WTC11 (cell line): Measurements from ENCODE around the gene CIC. TPM values are rescaled to one million over a fixed set of nuclear protein-coding genes. Genes with fewer than 3 reads are reported as not detected.
"Not testable (repeated sequence)": the region's sequence is repeated elsewhere in the genome, so short reads cannot be mapped to it uniquely, and the experiment has no call there.

ENCODE experiments used
- ATAC-seq: fragments of 200-7000 bp; cut with Tn5 transposase; 2 replicates; pipeline ENCODE4 v1.10.0; 2021; ENCODE audit warnings: mild to moderate bottlenecking, moderate library complexity
- CTCF ChIA-PET: fragments of 300-600 bp; sonication (Branson Sonifier 250); formaldehyde crosslinking; loops from one replicate; lab custom pipeline; 2021; ENCODE audit warnings: antibody characterized with exemption; lab: Charles Lee
- POLR2A ChIA-PET: fragments of 350-600 bp; sonication (Branson Sonifier 250); formaldehyde crosslinking; loops from one replicate; lab custom pipeline; 2021; ENCODE audit warnings: antibody characterized with exemption; lab: Charles Lee
- DNase-seq: peaks from one replicate; pipeline ENCODE4 v3.0.0; 2021; ENCODE audit warnings: low spot score
- H3K27ac Mint-ChIP-seq: 2 replicates; pipeline ENCODE4 v1.8.0; 2021; ENCODE audit warnings: mixed read lengths
- H3K27me3 Mint-ChIP-seq: 2 replicates; pipeline ENCODE4 v1.8.0; 2021; ENCODE audit warnings: low read depth, mild to moderate bottlenecking, moderate library complexity, mixed read lengths
- H3K36me3 Mint-ChIP-seq: 2 replicates; pipeline ENCODE4 v1.8.0; 2021; ENCODE audit warnings: mixed read lengths
- H3K4me1 Mint-ChIP-seq: 2 replicates; pipeline ENCODE4 v1.8.0; 2022; ENCODE audit warnings: mixed read lengths
- H3K4me3 Mint-ChIP-seq: 2 replicates; pipeline ENCODE4 v1.8.0; 2021; ENCODE audit warnings: mild to moderate bottlenecking, moderate library complexity, mixed read lengths
- H3K9me3 Mint-ChIP-seq: 2 replicates; pipeline ENCODE4 v1.8.0; 2021; ENCODE audit warnings: mixed read lengths
- ESRRA ChIP-seq: sonication (generic); formaldehyde crosslinking; IDR thresholded peaks from 2 replicates; pipeline ENCODE4 v1.8.1; 2022; ENCODE audit warnings: mild to moderate bottlenecking, missing genetic modification reagents, borderline replicate concordance
- NFYB ChIP-seq: sonication (generic); formaldehyde crosslinking; conservative IDR thresholded peaks from 2 replicates; pipeline ENCODE4 v1.8.0; 2022; ENCODE audit warnings: low read depth, missing genetic modification reagents
- SMAD3 ChIP-seq: sonication (generic); formaldehyde crosslinking; IDR thresholded peaks from 2 replicates; pipeline ENCODE4 v1.8.0; 2022; ENCODE audit warnings: missing genetic modification reagents, mild to moderate bottlenecking, borderline replicate concordance
- SOX15 ChIP-seq: fragments of 250-450 bp; sonication (Bioruptor Pico); IDR thresholded peaks from 2 replicates; pipeline ENCODE4 v1.9.0; 2021; ENCODE audit warnings: mild to moderate bottlenecking
- TEAD1 ChIP-seq: sonication (generic); formaldehyde crosslinking; IDR thresholded peaks from 2 replicates; pipeline ENCODE4 v1.8.0; 2022; ENCODE audit warnings: mild to moderate bottlenecking, missing genetic modification reagents
- ZBTB21 ChIP-seq: sonication (generic); formaldehyde crosslinking; IDR thresholded peaks from 2 replicates; pipeline ENCODE4 v1.8.1; 2023; ENCODE audit warnings: mild to moderate bottlenecking, missing genetic modification reagents, borderline replicate concordance
- ZNF263 ChIP-seq: sonication (generic); formaldehyde crosslinking; IDR thresholded peaks from 2 replicates; pipeline ENCODE4 v1.8.1; 2022; ENCODE audit warnings: low read depth, mild to moderate bottlenecking, moderate library complexity, missing genetic modification reagents
- ZNF396 ChIP-seq: fragments of 250-450 bp; sonication (Bioruptor Pico); IDR thresholded peaks from 2 replicates; pipeline ENCODE4 v1.8.0; 2021; ENCODE audit warnings: mild to moderate bottlenecking, moderate library complexity, borderline replicate concordance
- total RNA-seq: library from RNA; stranded (reverse); gene quantifications from 3 replicates; pipeline ENCODE4 v1.2.3, GENCODE V29; 2021
- TF ChIP-seq, protein P1 (sequence below): sonication (generic); formaldehyde crosslinking; IDR thresholded peaks from 2 replicates; pipeline ENCODE4 v1.8.0; 2022; ENCODE audit warnings: mild to moderate bottlenecking, missing genetic modification reagents
- TF ChIP-seq, protein P2 (sequence below): fragments of 250-450 bp; sonication (Bioruptor Pico); IDR thresholded peaks from 2 replicates; pipeline ENCODE4 v1.9.0; 2021; ENCODE audit warnings: mild to moderate bottlenecking, borderline replicate concordance
- TF ChIP-seq, protein P3 (sequence below): sonication (generic); formaldehyde crosslinking; IDR thresholded peaks from 2 replicates; pipeline ENCODE4 v1.8.1; 2022; ENCODE audit warnings: low read depth, missing genetic modification reagents, borderline replicate concordance
- TF ChIP-seq, protein P4 (sequence below): fragments of 250-450 bp; sonication (Bioruptor Pico); IDR thresholded peaks from 2 replicates; pipeline ENCODE4 v1.8.0; 2021; ENCODE audit warnings: mild to moderate bottlenecking
- TF ChIP-seq, protein P5 (sequence below): fragments of 250-450 bp; sonication (Bioruptor Pico); IDR thresholded peaks from 2 replicates; pipeline ENCODE4 v1.9.0; 2021; ENCODE audit warnings: moderate library complexity, mild to moderate bottlenecking, inconsistent platforms, borderline replicate concordance
- TF ChIP-seq, protein P6 (sequence below): sonication (generic); formaldehyde crosslinking; IDR thresholded peaks from 2 replicates; pipeline ENCODE4 v1.8.1; 2023; ENCODE audit warnings: mild to moderate bottlenecking, missing genetic modification reagents, moderate library complexity
- TF ChIP-seq, protein P7 (sequence below): sonication (generic); formaldehyde crosslinking; IDR thresholded peaks from 2 replicates; pipeline ENCODE4 v1.8.1; 2022; ENCODE audit warnings: missing genetic modification reagents, borderline replicate concordance
- TF ChIP-seq, protein P8 (sequence below): sonication (generic); formaldehyde crosslinking; IDR thresholded peaks from 2 replicates; pipeline ENCODE4 v1.8.1; 2022; ENCODE audit warnings: low read depth, mild to moderate bottlenecking, moderate library complexity, missing genetic modification reagents, borderline replicate concordance

Gene CIC
- total RNA-seq, 1 experiment from 2014 or later = 55.8 TPM

DNA sequence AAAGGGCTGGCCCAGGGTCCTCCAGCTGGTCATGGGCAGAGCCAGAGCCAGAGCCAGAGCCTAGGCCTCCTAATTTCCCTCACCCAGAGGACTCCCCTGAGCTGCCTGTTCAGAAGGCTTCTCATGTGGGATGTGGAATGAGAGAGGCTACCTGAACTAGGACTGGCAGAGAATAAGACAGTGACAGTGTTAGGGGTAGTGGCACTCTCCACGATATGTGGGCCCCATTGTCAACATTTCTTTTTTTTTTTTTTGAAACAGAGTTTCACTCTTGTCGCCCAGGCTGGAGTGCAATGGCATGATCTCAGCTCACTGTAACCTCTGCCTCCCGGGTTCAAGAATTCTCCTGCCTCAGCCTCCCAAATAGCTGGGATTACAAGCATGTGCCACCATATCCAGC lies 62.3 kb downstream of the CIC start:
- H3K27ac Mint-ChIP-seq, H3K4me3 Mint-ChIP-seq, POLR2A ChIA-PET, H3K36me3 Mint-ChIP-seq, ATAC-seq, H3K9me3 Mint-ChIP-seq, H3K27me3 Mint-ChIP-seq, DNase-seq: not testable (repeated sequence)
- peaks cover 23% of the 10 kb centered on the region for H3K4me1 Mint-ChIP-seq
- CTCF ChIA-PET = interaction anchor here (0.7 to 4.6 kb wide), 4 partner anchors 12 to 107 kb away, joined by 3 to 30 read pairs (median 4); no protein-coding TSS in a partner anchor

DNA sequence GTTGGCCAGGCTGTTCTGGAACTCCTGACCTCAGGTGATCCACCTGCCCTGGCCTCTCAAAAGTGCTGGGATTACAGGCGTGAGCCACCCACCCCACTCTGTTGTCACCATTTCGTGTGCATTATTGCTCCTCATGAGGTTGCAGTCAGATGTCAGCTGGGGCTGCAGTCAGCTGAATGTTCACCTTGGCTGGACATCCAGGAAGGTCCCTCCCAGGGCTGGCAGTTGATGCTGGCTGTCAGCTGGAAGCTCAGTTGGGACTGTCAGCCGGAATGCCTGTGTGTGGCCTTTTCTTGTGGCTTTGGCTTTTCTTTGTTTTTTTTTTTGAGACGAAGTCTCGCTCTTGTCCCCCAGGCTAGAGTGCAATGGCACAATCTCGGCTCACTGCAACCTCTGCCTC lies 63.0 kb downstream of the CIC start:
- TF ChIP-seq SOX15 (no peak), ESRRA (no peak), ZNF396 (CRISPR knock-in tag) (no peak), ZBTB21 (CRISPR knock-in tag) (no peak), NFYB (CRISPR knock-in tag) (no peak), ZNF263 (no peak)
- TF ChIP-seq, protein P1, sequence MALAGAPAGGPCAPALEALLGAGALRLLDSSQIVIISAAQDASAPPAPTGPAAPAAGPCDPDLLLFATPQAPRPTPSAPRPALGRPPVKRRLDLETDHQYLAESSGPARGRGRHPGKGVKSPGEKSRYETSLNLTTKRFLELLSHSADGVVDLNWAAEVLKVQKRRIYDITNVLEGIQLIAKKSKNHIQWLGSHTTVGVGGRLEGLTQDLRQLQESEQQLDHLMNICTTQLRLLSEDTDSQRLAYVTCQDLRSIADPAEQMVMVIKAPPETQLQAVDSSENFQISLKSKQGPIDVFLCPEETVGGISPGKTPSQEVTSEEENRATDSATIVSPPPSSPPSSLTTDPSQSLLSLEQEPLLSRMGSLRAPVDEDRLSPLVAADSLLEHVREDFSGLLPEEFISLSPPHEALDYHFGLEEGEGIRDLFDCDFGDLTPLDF = no peak
- TF ChIP-seq, protein P2, sequence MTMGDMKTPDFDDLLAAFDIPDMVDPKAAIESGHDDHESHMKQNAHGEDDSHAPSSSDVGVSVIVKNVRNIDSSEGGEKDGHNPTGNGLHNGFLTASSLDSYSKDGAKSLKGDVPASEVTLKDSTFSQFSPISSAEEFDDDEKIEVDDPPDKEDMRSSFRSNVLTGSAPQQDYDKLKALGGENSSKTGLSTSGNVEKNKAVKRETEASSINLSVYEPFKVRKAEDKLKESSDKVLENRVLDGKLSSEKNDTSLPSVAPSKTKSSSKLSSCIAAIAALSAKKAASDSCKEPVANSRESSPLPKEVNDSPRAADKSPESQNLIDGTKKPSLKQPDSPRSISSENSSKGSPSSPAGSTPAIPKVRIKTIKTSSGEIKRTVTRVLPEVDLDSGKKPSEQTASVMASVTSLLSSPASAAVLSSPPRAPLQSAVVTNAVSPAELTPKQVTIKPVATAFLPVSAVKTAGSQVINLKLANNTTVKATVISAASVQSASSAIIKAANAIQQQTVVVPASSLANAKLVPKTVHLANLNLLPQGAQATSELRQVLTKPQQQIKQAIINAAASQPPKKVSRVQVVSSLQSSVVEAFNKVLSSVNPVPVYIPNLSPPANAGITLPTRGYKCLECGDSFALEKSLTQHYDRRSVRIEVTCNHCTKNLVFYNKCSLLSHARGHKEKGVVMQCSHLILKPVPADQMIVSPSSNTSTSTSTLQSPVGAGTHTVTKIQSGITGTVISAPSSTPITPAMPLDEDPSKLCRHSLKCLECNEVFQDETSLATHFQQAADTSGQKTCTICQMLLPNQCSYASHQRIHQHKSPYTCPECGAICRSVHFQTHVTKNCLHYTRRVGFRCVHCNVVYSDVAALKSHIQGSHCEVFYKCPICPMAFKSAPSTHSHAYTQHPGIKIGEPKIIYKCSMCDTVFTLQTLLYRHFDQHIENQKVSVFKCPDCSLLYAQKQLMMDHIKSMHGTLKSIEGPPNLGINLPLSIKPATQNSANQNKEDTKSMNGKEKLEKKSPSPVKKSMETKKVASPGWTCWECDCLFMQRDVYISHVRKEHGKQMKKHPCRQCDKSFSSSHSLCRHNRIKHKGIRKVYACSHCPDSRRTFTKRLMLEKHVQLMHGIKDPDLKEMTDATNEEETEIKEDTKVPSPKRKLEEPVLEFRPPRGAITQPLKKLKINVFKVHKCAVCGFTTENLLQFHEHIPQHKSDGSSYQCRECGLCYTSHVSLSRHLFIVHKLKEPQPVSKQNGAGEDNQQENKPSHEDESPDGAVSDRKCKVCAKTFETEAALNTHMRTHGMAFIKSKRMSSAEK (CRISPR knock-in tag) = no peak
- TF ChIP-seq, protein P3, sequence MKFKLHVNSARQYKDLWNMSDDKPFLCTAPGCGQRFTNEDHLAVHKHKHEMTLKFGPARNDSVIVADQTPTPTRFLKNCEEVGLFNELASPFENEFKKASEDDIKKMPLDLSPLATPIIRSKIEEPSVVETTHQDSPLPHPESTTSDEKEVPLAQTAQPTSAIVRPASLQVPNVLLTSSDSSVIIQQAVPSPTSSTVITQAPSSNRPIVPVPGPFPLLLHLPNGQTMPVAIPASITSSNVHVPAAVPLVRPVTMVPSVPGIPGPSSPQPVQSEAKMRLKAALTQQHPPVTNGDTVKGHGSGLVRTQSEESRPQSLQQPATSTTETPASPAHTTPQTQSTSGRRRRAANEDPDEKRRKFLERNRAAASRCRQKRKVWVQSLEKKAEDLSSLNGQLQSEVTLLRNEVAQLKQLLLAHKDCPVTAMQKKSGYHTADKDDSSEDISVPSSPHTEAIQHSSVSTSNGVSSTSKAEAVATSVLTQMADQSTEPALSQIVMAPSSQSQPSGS = no peak
- TF ChIP-seq, protein P4, sequence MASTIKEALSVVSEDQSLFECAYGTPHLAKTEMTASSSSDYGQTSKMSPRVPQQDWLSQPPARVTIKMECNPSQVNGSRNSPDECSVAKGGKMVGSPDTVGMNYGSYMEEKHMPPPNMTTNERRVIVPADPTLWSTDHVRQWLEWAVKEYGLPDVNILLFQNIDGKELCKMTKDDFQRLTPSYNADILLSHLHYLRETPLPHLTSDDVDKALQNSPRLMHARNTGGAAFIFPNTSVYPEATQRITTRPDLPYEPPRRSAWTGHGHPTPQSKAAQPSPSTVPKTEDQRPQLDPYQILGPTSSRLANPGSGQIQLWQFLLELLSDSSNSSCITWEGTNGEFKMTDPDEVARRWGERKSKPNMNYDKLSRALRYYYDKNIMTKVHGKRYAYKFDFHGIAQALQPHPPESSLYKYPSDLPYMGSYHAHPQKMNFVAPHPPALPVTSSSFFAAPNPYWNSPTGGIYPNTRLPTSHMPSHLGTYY = no peak
- TF ChIP-seq, all 79 proteins: peak for 0
- H3K4me1 Mint-ChIP-seq = peaks cover 18% of the 10 kb centered on the region
- no peaks in the 10 kb centered on the region for H3K9me3 Mint-ChIP-seq
- CTCF ChIA-PET = interaction anchor here (4.6 kb wide), 1 partner anchor 11 kb away, joined by 30 read pairs; no protein-coding TSS in a partner anchor
- ATAC-seq = no peak
- H3K4me3 Mint-ChIP-seq = no peak overlapping the region
- no peak for DNase-seq
- H3K27me3 Mint-ChIP-seq = no peaks in the 10 kb centered on the region
- POLR2A ChIA-PET = interaction anchor here (0.6 kb wide), 1 partner anchor 1727 kb away, joined by 3 read pairs; no protein-coding TSS in a partner anchor
- no peaks in the 10 kb centered on the region for H3K36me3 Mint-ChIP-seq
- H3K27ac Mint-ChIP-seq = no peak overlapping the region

DNA sequence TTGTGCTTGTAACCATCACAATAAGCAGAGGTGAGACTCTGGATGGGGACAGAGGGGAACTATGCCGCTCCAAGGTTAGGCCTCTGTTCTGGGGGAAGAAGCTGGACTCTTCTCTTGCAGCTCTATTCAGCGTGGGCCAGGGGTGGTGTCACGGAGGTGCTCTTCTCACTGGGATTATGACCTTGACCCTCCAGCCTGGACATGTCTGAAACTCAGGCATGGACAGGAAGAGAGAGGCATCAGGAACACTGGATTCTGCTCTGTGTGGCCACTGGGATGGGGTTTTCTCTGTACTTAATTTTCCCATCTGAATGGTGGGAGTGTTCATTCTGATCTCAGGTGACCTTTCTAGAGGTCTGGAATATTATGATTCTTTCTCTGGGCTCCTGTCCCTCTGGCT lies 64.0 kb downstream of the CIC start:
- no peaks in the 10 kb centered on the region for H3K27me3 Mint-ChIP-seq
- ChIA-PET CTCF (interaction anchor here (0.8 to 4.6 kb wide), 2 partner anchors 10 to 28 kb away, joined by 3 to 30 read pairs; no protein-coding TSS in a partner anchor), POLR2A (no interaction called here)
- H3K36me3 Mint-ChIP-seq = peaks cover 3% of the 10 kb centered on the region; the same call in 1 of the 2 replicates
- H3K9me3 Mint-ChIP-seq = no peaks in the 10 kb centered on the region
- peaks cover 14% of the 10 kb centered on the region for H3K4me1 Mint-ChIP-seq
- TF ChIP-seq, protein P5, sequence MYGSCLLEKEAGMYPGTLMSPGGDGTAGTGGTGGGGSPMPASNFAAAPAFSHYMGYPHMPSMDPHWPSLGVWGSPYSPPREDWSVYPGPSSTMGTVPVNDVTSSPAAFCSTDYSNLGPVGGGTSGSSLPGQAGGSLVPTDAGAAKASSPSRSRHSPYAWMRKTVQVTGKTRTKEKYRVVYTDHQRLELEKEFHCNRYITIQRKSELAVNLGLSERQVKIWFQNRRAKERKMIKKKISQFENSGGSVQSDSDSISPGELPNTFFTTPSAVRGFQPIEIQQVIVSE = no peak
- TF ChIP-seq ZBTB21 (CRISPR knock-in tag) = no peak
- TF ChIP-seq, protein P6, sequence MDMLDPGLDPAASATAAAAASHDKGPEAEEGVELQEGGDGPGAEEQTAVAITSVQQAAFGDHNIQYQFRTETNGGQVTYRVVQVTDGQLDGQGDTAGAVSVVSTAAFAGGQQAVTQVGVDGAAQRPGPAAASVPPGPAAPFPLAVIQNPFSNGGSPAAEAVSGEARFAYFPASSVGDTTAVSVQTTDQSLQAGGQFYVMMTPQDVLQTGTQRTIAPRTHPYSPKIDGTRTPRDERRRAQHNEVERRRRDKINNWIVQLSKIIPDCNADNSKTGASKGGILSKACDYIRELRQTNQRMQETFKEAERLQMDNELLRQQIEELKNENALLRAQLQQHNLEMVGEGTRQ (CRISPR knock-in tag) = no peak
- no peak for TF ChIP-seq NFYB (CRISPR knock-in tag)
- TF ChIP-seq, protein P7, sequence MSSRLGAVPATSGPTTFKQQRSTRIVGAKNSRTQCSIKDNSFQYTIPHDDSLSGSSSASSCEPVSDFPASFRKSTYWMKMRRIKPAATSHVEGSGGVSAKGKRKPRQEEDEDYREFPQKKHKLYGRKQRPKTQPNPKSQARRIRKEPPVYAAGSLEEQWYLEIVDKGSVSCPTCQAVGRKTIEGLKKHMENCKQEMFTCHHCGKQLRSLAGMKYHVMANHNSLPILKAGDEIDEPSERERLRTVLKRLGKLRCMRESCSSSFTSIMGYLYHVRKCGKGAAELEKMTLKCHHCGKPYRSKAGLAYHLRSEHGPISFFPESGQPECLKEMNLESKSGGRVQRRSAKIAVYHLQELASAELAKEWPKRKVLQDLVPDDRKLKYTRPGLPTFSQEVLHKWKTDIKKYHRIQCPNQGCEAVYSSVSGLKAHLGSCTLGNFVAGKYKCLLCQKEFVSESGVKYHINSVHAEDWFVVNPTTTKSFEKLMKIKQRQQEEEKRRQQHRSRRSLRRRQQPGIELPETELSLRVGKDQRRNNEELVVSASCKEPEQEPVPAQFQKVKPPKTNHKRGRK (CRISPR knock-in tag) = no peak
- TF ChIP-seq, protein P8, sequence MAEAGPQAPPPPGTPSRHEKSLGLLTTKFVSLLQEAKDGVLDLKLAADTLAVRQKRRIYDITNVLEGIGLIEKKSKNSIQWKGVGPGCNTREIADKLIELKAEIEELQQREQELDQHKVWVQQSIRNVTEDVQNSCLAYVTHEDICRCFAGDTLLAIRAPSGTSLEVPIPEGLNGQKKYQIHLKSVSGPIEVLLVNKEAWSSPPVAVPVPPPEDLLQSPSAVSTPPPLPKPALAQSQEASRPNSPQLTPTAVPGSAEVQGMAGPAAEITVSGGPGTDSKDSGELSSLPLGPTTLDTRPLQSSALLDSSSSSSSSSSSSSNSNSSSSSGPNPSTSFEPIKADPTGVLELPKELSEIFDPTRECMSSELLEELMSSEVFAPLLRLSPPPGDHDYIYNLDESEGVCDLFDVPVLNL (CRISPR knock-in tag) = no peak
- TF ChIP-seq ZNF263 = no peak
- no peak for TF ChIP-seq SMAD3 (CRISPR knock-in tag)
- TF ChIP-seq SOX15 = no peak
- TF ChIP-seq TEAD1 (CRISPR knock-in tag) = no peak
- TF ChIP-seq, all 79 proteins: peak for 0
- no peak for ATAC-seq
- DNase-seq = no peak
- no peak overlapping the region for H3K27ac Mint-ChIP-seq
- no peak overlapping the region for H3K4me3 Mint-ChIP-seq
